Testis (tissue), 2 donors: ENCODE measurements around the gene GPR35.

Experiments
- CTCF ChIP-seq, 3 experiments: fragments of 450-650 bp in 2 of 3; fragments of 200-600 bp in 1 of 3; sonication (generic) in 1 of 3; IDR thresholded peaks; one replicate each; pipeline ENCODE4 v1.5.1; 2016 to 2019; ENCODE audit warnings: antibody characterized with exemption in 3 of 3, mild to moderate bottlenecking in 2 of 3, moderate library complexity in 1 of 3
- POLR2A ChIP-seq: fragments of 450-650 bp; IDR thresholded peaks from one replicate; pipeline ENCODE4 v1.6.1; 2017; ENCODE audit warnings: antibody characterized with exemption, mild to moderate bottlenecking, moderate library complexity

DNA sequence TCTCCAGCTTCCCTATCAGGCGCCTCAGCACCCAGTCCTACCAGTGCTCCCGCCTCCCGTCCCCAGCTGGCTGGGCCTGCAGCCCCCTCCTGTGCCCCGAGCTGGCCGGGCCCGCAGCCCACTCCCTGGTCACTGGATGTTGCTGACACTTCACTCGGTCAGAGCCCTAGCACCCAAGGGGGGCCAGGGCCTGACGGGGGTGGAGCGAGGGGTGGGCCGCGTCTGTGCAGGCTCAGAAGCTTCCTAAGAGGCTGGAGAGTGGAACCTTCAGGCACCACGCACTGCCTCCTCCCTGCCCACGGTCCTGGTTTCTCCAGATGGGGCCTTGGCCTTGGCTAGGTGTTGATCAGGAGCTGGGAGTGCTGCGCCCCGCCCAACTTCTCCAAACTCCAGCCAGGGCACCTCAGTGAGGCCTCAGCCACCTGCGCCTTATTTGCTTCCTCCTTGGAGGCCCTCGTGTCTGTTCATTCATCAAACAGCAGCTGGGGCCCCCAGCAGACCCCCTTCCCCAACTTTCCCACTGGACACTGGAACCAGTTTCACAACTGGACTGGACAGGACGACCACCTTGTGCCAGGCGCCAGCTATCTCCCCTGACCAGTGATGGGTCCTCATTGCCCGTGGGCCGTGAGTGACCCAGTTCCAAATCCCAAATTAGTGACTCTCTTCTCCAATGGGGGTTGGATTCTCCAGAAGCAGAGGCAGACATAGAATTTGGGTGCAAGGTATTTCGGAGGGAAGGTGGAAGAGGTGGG is 22.0 kb upstream of the GPR35 start:
- TF ChIP-seq POLR2A (no peak), CTCF (IDR thresholded peaks at IDR 0.05) (no peak)
